HCT116 (cell line): ENCODE measurements around the gene FBXL13. TPM values are rescaled to one million over a fixed set of nuclear protein-coding genes. Genes with fewer than 3 reads are reported as not detected.
"Not testable (repeated sequence)": the region's sequence is repeated elsewhere in the genome, so short reads cannot be mapped to it uniquely, and the experiment has no call there.

Experiments used
- ATAC-seq: fragments of 200-7000 bp; cut with Tn5 transposase; 2 replicates; pipeline ENCODE4 v1.9.1; 2020; ENCODE audit warnings: mild to moderate bottlenecking, moderate library complexity
- BruUV-seq: library from RNA; stranded (reverse); fragments of 400-500 nt; replicated peaks from 2 replicates; lab custom pipeline; 2021; lab: Mats Ljungman, UMichigan
- CTCF ChIA-PET: fragments of 300-600 bp; sonication (Branson Sonifier 250); formaldehyde crosslinking; loops from one replicate; lab custom pipeline; 2021; ENCODE audit warnings: antibody characterized with exemption; lab: Charles Lee
- POLR2A ChIA-PET: fragments of 300-600, 350-600 bp; sonication (Branson Sonifier 250); formaldehyde crosslinking; loops from one replicate; lab custom pipeline; 2021; ENCODE audit warnings: antibody characterized with exemption; lab: Charles Lee
- RAD21 ChIA-PET, 2 experiments: fragments of 300-600 bp; sonication (Branson Sonifier 250); formaldehyde crosslinking; loops; one replicate each; lab custom pipeline; 2023; ENCODE audit warnings: low total read pairs in 2 of 2; ENCODE audit not compliant: uncharacterized antibody in 2 of 2, unreplicated experiment in 2 of 2, low non-redundant PET in 1 of 2; lab: Charles Lee
- DNase-seq: peaks from one replicate; pipeline ENCODE4 v3.0.0-alpha.2; 2010; ENCODE audit warnings: low read depth, low spot score
- H2AFZ ChIP-seq: fragments of 200-600 bp; shearing (Covaris generic), sonication (generic); 2 replicates; pipeline ENCODE4 v1.6.1; 2017; ENCODE audit warnings: low read depth, mixed run types, mixed read lengths, antibody characterized with exemption, low read length; ENCODE audit not compliant: poor library complexity, severe bottlenecking
- H3K27ac ChIP-seq: 2 replicates; pipeline ENCODE4 v1.5.1; 2012; ENCODE audit warnings: low read depth, low read length
- H3K27me3 ChIP-seq: fragments of 200-600 bp; sonication (generic); 2 replicates; pipeline ENCODE4 v1.6.1; 2016; ENCODE audit warnings: mixed run types, low read length, mixed read lengths; ENCODE audit not compliant: insufficient read depth
- H3K36me3 ChIP-seq, 2 experiments: fragments of 200-500 bp in 1 of 2; fragments of 200-600 bp in 1 of 2; sonication (Bioruptor generic) in 1 of 2; sonication (generic) in 1 of 2; 2 replicates each; pipeline versions ENCODE4 v1.5.1 to v1.6.1; 2014 to 2016; ENCODE audit warnings: low read length in 2 of 2, inconsistent platforms in 1 of 2, mixed read lengths in 1 of 2, mixed run types in 1 of 2; ENCODE audit not compliant: insufficient read depth in 2 of 2, control insufficient read depth in 1 of 2
- H3K4me1 ChIP-seq, 2 experiments: fragments of 200-600 bp in 1 of 2; sonication (generic) in 1 of 2; 2 replicates each; pipeline versions ENCODE4 v1.5.1 to v1.6.1; 2012 to 2017; ENCODE audit warnings: low read length in 2 of 2, inconsistent platforms in 1 of 2, mild to moderate bottlenecking in 1 of 2, mixed read lengths in 1 of 2, mixed run types in 1 of 2, moderate library complexity in 1 of 2; ENCODE audit not compliant: insufficient read depth in 2 of 2, control insufficient read depth in 1 of 2
- H3K4me2 ChIP-seq: fragments of 200-600 bp; sonication (generic); 2 replicates; pipeline ENCODE4 v1.6.1; 2017; ENCODE audit warnings: mixed run types, low read length, mixed read lengths
- H3K4me3 ChIP-seq, 2 experiments: fragments of 200-600 bp in 1 of 2; sonication (generic) in 1 of 2; replicated peaks in 1 of 2; 2 replicates each; pipeline ENCODE4 v1.5.1; 2011 to 2016; ENCODE audit warnings: low read length in 2 of 2, control low read depth in 1 of 2, low read depth in 1 of 2, mild to moderate bottlenecking in 1 of 2, mixed read lengths in 1 of 2, mixed run types in 1 of 2
- H3K79me2 ChIP-seq: fragments of 200-600 bp; sonication (generic); 2 replicates; pipeline ENCODE4 v1.6.1; 2017; ENCODE audit warnings: mild to moderate bottlenecking, mixed run types, low read length, moderate library complexity, mixed read lengths; ENCODE audit not compliant: insufficient read depth
- H3K9ac ChIP-seq: fragments of 200-600 bp; sonication (generic); 2 replicates; pipeline ENCODE4 v1.6.1; 2016; ENCODE audit warnings: low read length, mixed read lengths
- H3K9me2 ChIP-seq: fragments of 200-600 bp; sonication (generic), shearing (Covaris generic); 2 replicates; pipeline ENCODE4 v1.6.1; 2017; ENCODE audit warnings: mixed run types, mild to moderate bottlenecking, moderate library complexity; ENCODE audit not compliant: insufficient read depth
- H3K9me3 ChIP-seq, 2 experiments: fragments of 200-500 bp in 1 of 2; fragments of 200-600 bp in 1 of 2; sonication (Bioruptor generic) in 1 of 2; sonication (generic) in 1 of 2; 2 replicates each; pipeline ENCODE4 v1.6.1; 2014 to 2017; ENCODE audit warnings: low read length in 2 of 2, mixed read lengths in 2 of 2, inconsistent platforms in 1 of 2, low read depth in 1 of 2, mild to moderate bottlenecking in 1 of 2, mixed run types in 1 of 2, moderate library complexity in 1 of 2; ENCODE audit not compliant: control insufficient read depth in 1 of 2, insufficient read depth in 1 of 2
- H4K20me1 ChIP-seq: fragments of 200-600 bp; sonication (generic), shearing (Covaris generic); 2 replicates; pipeline ENCODE4 v1.6.1; 2017; ENCODE audit warnings: mixed run types, mild to moderate bottlenecking, moderate library complexity; ENCODE audit not compliant: insufficient read depth
- EZH2 ChIP-seq: fragments of 200-600 bp; sonication (generic); IDR thresholded peaks from 2 replicates; pipeline ENCODE4 v1.6.1; 2017; ENCODE audit warnings: antibody characterized with exemption, mixed run types
- JUND ChIP-seq: IDR thresholded peaks from 2 replicates; pipeline ENCODE4 v1.6.1; 2012
- SIN3A ChIP-seq: IDR thresholded peaks from 2 replicates; pipeline ENCODE4 v1.6.1; 2012; ENCODE audit warnings: low read depth
- SP1 ChIP-seq: IDR thresholded peaks from 2 replicates; pipeline ENCODE4 v1.6.1; 2012; ENCODE audit warnings: low read depth
- SRF ChIP-seq: IDR thresholded peaks from 2 replicates; pipeline ENCODE4 v1.6.1; 2012; ENCODE audit warnings: low read depth
- YY1 ChIP-seq: IDR thresholded peaks from 2 replicates; pipeline ENCODE4 v1.6.1; 2011; ENCODE audit warnings: low read length, low read depth, moderate library complexity, mild to moderate bottlenecking; ENCODE audit not compliant: insufficient replicate concordance; ENCODE audit errors: extremely low read depth
- ZFX ChIP-seq: fragments of 450-650 bp; IDR thresholded peaks from 2 replicates; pipeline ENCODE4 v1.6.1; 2017
- intact Hi-C: fragments of 100-400 bp; cut with micrococcal nuclease; formaldehyde crosslinking; loops from 2 replicates; pipeline ENCODE4 v1.10.0; 2022
- total RNA-seq: library from RNA; stranded (reverse); gene quantifications from one replicate; pipeline ENCODE4 v1.2.1, GENCODE V29; 2021; ENCODE audit not compliant: unreplicated experiment

The FBXL13 gene
- total RNA-seq, 1 experiment from 2014 or later, result 1.0 TPM

DNA sequence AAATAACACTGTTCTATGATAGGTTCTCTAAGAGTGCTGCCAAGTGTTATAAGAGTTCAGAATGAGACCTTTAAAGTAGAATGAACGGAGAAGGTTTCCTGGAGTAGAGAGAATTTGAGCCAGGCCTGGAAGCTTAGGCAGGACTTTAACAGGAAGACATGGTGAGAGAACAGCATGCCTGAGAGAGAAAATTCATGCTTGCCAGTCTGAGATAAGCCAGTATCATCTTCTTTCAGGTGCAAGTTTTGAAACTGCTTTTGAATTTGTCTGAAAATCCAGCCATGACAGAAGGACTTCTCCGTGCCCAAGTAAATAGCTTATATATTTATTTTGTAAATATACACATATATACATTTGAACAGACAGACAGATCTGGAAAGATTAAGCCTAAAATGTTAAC is 22.4 kb upstream of the FBXL13 start:
- Histone ChIP-seq H3K4me3 (no peak overlapping the region), H3K27me3 (no peaks in the 10 kb centered on the region), H4K20me1 (peaks cover 4% of the 10 kb centered on the region; the same call in 1 of the 2 replicates), H3K9me3 (no peaks in the 10 kb centered on the region), H3K4me1 (no peaks in the 10 kb centered on the region), H3K4me2 (no peak overlapping the region), H3K36me3 (peaks cover 14 to 23% of the 10 kb centered on the region in 2 experiments; a peak in 3 of 4 replicates), H2AFZ (no peak overlapping the region), H3K27ac (no peak overlapping the region), H3K79me2 (no peaks in the 10 kb centered on the region), H3K9ac (no peak overlapping the region), H3K9me2 (no peaks in the 10 kb centered on the region)
- POLR2A ChIA-PET, result no interaction called here
- RAD21 ChIA-PET, result no interaction called here
- no peak for ATAC-seq
- TF ChIP-seq SP1 (no peak), SRF (no peak), JUND (no peak), ZFX (no peak), EZH2 (no peak), SIN3A (no peak), YY1 (no peak)
- CTCF ChIA-PET, result interaction anchor here (0.9 kb wide), 1 partner anchor 35 kb away, joined by 3 read pairs; no protein-coding TSS in a partner anchor
- no peak for DNase-seq
- no TSS peak for BruUV-seq
- intact Hi-C loops, result no loop called here

DNA sequence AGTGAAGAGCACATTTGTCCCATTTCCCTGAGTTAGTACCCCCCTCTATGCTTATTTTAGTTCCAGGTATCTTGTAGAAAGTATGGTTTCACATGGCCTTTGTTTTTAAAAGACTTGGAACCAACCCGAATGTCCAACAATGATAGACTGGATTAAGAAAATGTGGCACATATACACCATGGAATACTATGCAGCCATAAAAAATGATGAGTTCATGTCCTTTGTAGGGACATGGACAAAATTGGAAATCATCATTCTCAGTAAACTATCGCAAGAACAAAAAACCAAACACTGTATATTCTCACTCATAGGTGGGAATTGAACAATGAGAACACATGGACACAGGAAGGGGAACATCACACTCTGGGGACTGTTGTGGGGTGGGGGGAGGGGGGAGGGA is 21.0 kb upstream of the FBXL13 start:
- intact Hi-C loops, result not testable (repeated sequence)

More for the DNA sequence above, 21.0 kb upstream of the FBXL13 start:
- H2AFZ ChIP-seq, H3K27me3 ChIP-seq, DNase-seq, POLR2A ChIA-PET, H3K4me2 ChIP-seq, H3K9me3 ChIP-seq, H3K79me2 ChIP-seq, H3K9me2 ChIP-seq, H3K27ac ChIP-seq, RAD21 ChIA-PET, H4K20me1 ChIP-seq, CTCF ChIA-PET, H3K4me1 ChIP-seq, H3K4me3 ChIP-seq, ATAC-seq, H3K9ac ChIP-seq, BruUV-seq: not testable (repeated sequence)
- H3K36me3 ChIP-seq, result peaks cover 8 to 23% of the 10 kb centered on the region in 2 experiments; a peak in 3 of 4 replicates
